Measurements from ENCODE around the gene OLIG1. TPM values are rescaled to one million over a fixed set of nuclear protein-coding genes. Genes with fewer than 3 reads are reported as not detected.

OLIG1 gene
- total RNA-seq, 1 donor from 2014 or later = not detected

- TF ChIP-seq CTCF (IDR thresholded peaks at IDR 0.05; ENCODE audit: unreplicated experiment) = no peak
- H3K27me3 Mint-ChIP-seq (ENCODE audit: low read depth) = peaks cover 79% of the 10 kb centered on the region
- H3K4me1 Mint-ChIP-seq = peaks cover 5% of the 10 kb centered on the region
- H3K4me3 Mint-ChIP-seq = no peak overlapping the region
- H3K9me3 Mint-ChIP-seq = no peaks in the 10 kb centered on the region
- no peak overlapping the region for H3K27ac Mint-ChIP-seq
- no peaks in the 10 kb centered on the region for H3K36me3 Mint-ChIP-seq
- no peak for DNase-seq (ENCODE audit: low spot score in 2 of 2, unreplicated experiment in 2 of 2)
Observed at GRCh38 chr21:33051925-33052324, 18.0 kb upstream of the OLIG1 start.

GRCh38 chr21:33053951-33054350 is 16.0 kb upstream of the OLIG1 start:
- DNase-seq (ENCODE audit: low spot score in 2 of 2, unreplicated experiment in 2 of 2) = no peak
- peaks cover 72% of the 10 kb centered on the region for H3K27me3 Mint-ChIP-seq (ENCODE audit: low read depth)

GRCh38 chr21:33055991-33056390 is 13.9 kb upstream of the OLIG1 start:
- no peak for TF ChIP-seq CTCF (IDR thresholded peaks at IDR 0.05; ENCODE audit: unreplicated experiment)
- H3K27ac Mint-ChIP-seq = no peak overlapping the region
- H3K27me3 Mint-ChIP-seq (ENCODE audit: low read depth) = peaks cover 76% of the 10 kb centered on the region
- no peak overlapping the region for H3K4me3 Mint-ChIP-seq
- DNase-seq (ENCODE audit: low spot score in 2 of 2, unreplicated experiment in 2 of 2) = no peak
- H3K9me3 Mint-ChIP-seq = no peaks in the 10 kb centered on the region
- H3K4me1 Mint-ChIP-seq = peaks cover 5% of the 10 kb centered on the region
- H3K36me3 Mint-ChIP-seq = no peaks in the 10 kb centered on the region

More at GRCh38 chr21:33053951-33054350, 16.0 kb upstream of the OLIG1 start:
- no peaks in the 10 kb centered on the region for H3K36me3 Mint-ChIP-seq
- peaks cover 5% of the 10 kb centered on the region for H3K4me1 Mint-ChIP-seq
- TF ChIP-seq CTCF (IDR thresholded peaks at IDR 0.05; ENCODE audit: unreplicated experiment) = no peak
- H3K9me3 Mint-ChIP-seq = no peaks in the 10 kb centered on the region
- H3K27ac Mint-ChIP-seq = no peak overlapping the region
- H3K4me3 Mint-ChIP-seq = no peak overlapping the region

GRCh38 chr21:33057385-33057940 is 12.5 kb upstream of the OLIG1 start:
- H3K27me3 Mint-ChIP-seq (ENCODE audit: low read depth) = peaks cover 76% of the 10 kb centered on the region
- H3K9me3 Mint-ChIP-seq = no peaks in the 10 kb centered on the region
- no peak for TF ChIP-seq CTCF (IDR thresholded peaks at IDR 0.05; ENCODE audit: unreplicated experiment)
- H3K36me3 Mint-ChIP-seq = no peaks in the 10 kb centered on the region
- H3K4me3 Mint-ChIP-seq = no peak overlapping the region
- H3K4me1 Mint-ChIP-seq = peaks cover 5% of the 10 kb centered on the region
- no peak for DNase-seq (ENCODE audit: low spot score in 2 of 2, unreplicated experiment in 2 of 2)
- H3K27ac Mint-ChIP-seq = no peak overlapping the region

- Mint-ChIP-seq H3K27ac (no peak overlapping the region), H3K4me1 (peaks cover 5% of the 10 kb centered on the region), H3K27me3 (ENCODE audit: low read depth) (peaks cover 76% of the 10 kb centered on the region), H3K4me3 (no peak overlapping the region), H3K9me3 (no peaks in the 10 kb centered on the region), H3K36me3 (no peaks in the 10 kb centered on the region)
- DNase-seq (ENCODE audit: low spot score in 2 of 2, unreplicated experiment in 2 of 2) = no peak
- no peak for TF ChIP-seq CTCF (IDR thresholded peaks at IDR 0.05; ENCODE audit: unreplicated experiment)
Observed at GRCh38 chr21:33058527-33058926, 11.4 kb upstream of the OLIG1 start.

- Mint-ChIP-seq H3K27me3 (ENCODE audit: low read depth) (peaks cover 77% of the 10 kb centered on the region), H3K9me3 (no peaks in the 10 kb centered on the region), H3K36me3 (no peaks in the 10 kb centered on the region), H3K4me3 (no peak overlapping the region), H3K4me1 (peaks cover 5% of the 10 kb centered on the region), H3K27ac (no peak overlapping the region)
- DNase-seq (ENCODE audit: low spot score in 2 of 2, unreplicated experiment in 2 of 2) = no peak
- TF ChIP-seq CTCF (IDR thresholded peaks at IDR 0.05; ENCODE audit: unreplicated experiment) = no peak
Observed at GRCh38 chr21:33058957-33059356, 11.0 kb upstream of the OLIG1 start.

Measured in mesothelial cell of epicardium (in vitro differentiated cells).